ENCODE measurements around the gene PRKCE. TPM values are rescaled to one million over a fixed set of nuclear protein-coding genes. Genes with fewer than 3 reads are reported as not detected.

PRKCE gene
- total RNA-seq, 2 donors from 2014 or later = 21.7 to 26.9 TPM

- intact Hi-C loops (cut with DNase I) = loop anchor here in 1 of 2 donors (5.0 to 10.0 kb wide), 2 partner anchors 60 to 1027 kb away; no protein-coding TSS in a partner anchor
- no peak for DNase-seq (ENCODE audit: low spot score)
Observed at GRCh38 chr2:45834858-45835257, 183.4 kb downstream of the PRKCE start.

DNA sequence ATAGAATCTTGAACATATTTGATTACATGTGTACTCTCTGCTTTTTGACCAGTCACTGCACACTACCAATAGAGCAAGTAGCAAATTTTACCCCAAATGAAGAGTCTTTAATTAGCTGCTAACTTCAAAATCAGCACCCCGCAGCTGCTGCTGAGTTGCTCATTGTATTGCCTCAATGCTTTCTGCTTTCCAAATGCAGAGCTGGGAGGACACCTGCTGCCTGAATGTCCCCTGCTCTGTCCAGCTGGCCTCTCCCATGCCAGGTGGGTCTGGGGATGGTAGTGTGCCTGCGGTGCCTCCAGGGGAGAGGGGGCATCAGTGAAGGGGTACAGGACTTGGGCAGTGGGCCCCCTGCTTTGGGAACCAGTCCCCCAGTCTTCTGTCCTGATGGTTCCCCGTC lies 184.8 kb downstream of the PRKCE start:
- intact Hi-C loops (cut with DNase I) = loop anchor here in 1 of 2 donors (5.0 to 10.0 kb wide), 2 partner anchors 58 to 1026 kb away; no protein-coding TSS in a partner anchor
- no peak for DNase-seq (ENCODE audit: low spot score)

GRCh38 chr2:45836740-45837139 lies 185.3 kb downstream of the PRKCE start:
- intact Hi-C loops (cut with DNase I) = loop anchor here in 1 of 2 donors (5.0 to 10.0 kb wide), 2 partner anchors 58 to 1026 kb away; no protein-coding TSS in a partner anchor
- no peak for DNase-seq (ENCODE audit: low spot score)

GRCh38 chr2:45837812-45838341 lies 186.4 kb downstream of the PRKCE start:
- DNase-seq (ENCODE audit: low spot score) = no peak
- intact Hi-C loops (cut with DNase I) = loop anchor here in 1 of 2 donors (5.0 to 10.0 kb wide), 2 partner anchors 57 to 1024 kb away; no protein-coding TSS in a partner anchor

DNA sequence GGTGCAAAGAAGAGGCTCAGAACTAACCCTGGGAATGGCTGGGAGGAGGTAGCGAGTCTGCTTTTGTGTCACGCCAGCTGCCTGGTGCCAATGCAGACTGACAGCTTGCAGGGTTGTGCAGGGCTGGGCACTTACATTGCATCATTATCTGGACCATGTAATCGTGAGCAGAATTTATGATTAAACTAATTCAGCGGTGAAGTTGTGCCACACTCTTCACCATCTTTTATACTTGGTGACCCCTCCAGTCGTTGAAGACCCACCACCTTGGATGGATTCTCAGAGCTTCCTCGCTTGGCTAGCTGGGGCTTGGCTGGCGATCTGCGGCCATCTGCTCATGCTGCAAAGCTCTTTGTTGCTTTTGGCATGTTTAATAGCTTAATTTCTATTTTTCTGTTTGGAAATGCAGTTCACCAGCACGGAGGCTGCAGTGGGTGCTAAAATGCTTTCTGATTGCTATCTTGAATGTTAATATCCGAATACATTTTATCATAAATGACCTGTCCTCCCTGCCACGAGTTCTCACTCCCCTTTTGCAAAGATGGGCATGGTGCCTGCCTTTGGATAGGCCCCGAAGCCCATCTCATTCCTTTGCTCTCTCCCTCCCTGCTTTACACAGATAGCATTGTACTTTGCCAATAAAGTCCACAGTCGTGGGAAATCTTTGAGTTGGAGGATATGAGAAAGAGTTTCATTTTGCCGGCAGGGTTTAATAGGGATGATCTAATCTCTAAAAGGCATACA lies 188.2 kb downstream of the PRKCE start:
- intact Hi-C loops (cut with DNase I) = loop anchor here in 1 of 2 donors (5.0 to 10.0 kb wide), 2 partner anchors 55 to 1023 kb away; no protein-coding TSS in a partner anchor

DNA sequence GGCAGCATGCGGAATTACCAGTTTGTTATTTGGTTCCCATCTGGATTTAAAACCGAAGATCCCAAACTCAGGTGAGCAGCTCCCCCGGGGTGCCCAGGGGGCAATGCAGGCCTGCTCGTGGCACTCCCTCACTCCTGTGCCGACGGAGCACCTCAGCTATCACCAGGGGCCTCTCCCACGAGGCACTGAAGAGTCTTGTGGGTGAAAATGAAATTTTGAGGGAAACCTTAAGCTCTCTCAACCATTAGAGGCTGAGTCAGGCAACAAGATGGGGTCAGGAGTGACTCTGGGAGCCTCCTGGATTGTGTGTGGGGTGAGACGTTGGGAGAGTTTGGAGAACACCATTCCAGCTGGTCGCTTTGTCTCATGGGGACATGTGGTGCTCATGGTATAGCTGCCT lies 189.0 kb downstream of the PRKCE start:
- no peak for DNase-seq (ENCODE audit: low spot score)
- intact Hi-C loops (cut with DNase I) = no loop called here

More for the DNA sequence above, 188.2 kb downstream of the PRKCE start:
- DNase-seq (ENCODE audit: low spot score) = no peak

DNA sequence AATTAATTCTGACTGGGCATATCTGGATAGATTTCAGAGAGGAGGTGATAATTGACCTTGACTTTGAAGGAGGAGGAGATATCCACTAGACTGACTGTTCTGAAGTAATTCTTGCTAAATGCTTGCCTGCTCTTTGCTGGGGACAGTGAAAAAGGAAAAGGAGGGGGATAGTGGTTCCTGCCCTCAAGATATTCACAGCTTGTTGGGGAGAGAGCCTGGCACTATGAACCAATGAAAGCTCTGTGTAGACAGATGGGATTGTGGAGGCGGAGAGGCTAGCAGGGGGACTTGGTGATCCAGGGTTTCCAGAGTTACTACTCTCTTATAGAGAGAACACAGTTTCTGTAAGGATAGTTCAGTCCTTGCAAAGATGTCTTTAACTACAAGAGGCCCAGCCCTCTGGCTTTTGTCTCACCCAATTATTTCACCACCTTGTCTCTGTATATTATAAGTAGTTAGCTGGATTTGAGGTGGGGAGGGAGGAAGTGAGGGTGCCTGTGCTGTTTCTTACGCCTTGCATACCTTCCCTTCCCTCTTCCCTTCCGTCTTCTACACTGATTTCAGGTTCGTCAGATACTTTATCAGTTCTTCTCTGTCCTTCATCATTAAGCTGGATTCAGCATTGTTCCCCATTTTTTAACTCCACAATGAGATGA lies 190.4 kb downstream of the PRKCE start:
- intact Hi-C loops (cut with DNase I) = no loop called here
- DNase-seq (ENCODE audit: low spot score) = no peak

- intact Hi-C loops (cut with DNase I) = no loop called here
- DNase-seq (ENCODE audit: low spot score) = no peak
Observed at GRCh38 chr2:45843136-45843535, 191.7 kb downstream of the PRKCE start.

DNA sequence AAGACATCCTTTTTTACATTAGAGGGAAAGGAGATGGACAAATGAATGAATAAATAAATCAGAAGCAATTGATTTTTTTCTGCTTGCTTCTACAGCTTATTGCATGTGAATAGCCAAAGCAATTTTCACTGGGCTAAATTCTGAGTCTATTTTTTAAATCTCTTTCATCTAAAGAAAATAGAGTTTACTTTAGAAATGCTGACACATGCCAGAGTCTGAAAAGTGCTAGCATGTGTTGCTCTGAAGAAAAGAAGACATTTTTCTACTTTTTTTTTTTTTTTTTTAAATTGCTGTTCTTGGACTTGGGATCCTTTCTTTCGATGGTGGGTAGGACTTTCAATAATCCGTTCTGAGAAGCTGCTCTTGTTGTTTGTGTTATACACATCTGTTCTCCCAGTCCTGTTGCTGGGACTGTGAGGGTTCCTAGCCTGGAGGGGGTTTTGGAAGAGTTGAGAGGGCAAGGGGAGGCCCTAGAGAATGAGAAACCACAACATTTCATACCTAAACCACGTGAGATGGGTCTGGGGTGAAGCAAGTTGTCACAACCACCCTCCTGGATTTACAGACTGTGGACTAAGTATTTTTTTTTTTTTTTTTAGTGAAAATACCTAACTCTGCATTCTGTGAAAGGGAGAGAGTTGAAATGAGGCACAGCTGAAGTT lies 193.5 kb downstream of the PRKCE start:
- DNase-seq (ENCODE audit: low spot score) = no peak
- intact Hi-C loops (cut with DNase I) = no loop called here

GRCh38 chr2:45845566-45845965 lies 194.1 kb downstream of the PRKCE start:
- DNase-seq (ENCODE audit: low spot score) = no peak
- intact Hi-C loops (cut with DNase I) = no loop called here

- no peak for DNase-seq (ENCODE audit: low spot score)
- intact Hi-C loops (cut with DNase I) = loop anchor here in 1 of 2 donors (2.0 kb wide), 1 partner anchor 61 kb away; no protein-coding TSS in a partner anchor
Observed at GRCh38 chr2:45849491-45850283, 198.2 kb downstream of the PRKCE start.

DNA sequence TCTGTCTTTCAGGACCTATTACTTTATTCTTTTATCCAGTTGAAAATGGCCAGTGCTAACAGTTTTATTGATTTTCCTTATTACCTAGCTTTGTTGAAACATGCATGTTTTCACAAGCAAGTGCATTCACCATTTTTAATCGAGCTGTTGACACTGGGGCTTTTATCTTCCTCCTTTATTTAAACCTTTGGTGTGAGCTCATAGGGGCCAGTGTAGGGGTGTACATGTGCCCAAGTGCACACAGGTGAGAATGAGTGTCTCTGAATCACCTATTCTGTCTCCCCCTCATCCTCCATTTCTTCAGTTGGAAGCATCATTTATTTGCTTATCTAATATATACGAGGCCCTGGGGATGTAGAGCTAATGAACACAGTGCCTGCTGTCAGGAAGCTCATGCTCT lies 199.1 kb downstream of the PRKCE start:
- DNase-seq (ENCODE audit: low spot score) = no peak
- intact Hi-C loops (cut with DNase I) = loop anchor here in 1 of 2 donors (2.0 kb wide), 1 partner anchor 62 kb away; no protein-coding TSS in a partner anchor

DNA sequence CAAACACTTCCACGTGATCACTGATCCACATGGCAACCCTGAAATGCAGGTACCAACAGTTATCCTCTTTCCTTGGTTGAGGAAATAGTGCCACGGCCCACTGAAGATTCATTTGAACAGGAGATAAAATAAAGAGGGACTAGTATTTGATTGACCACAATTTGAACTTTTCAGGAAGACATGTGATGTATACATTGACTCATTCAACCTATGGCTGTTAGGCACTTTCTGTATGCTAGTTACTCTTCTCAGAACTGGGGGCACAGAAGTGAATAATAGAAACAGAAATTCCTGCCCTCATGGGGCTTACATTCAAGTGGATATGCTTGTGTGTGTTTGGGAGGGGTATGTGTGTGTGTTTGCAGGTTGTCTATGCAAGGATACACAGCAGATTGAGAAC lies 199.6 kb downstream of the PRKCE start:
- intact Hi-C loops (cut with DNase I) = loop anchor here in 1 of 2 donors (2.0 kb wide), 1 partner anchor 62 kb away; no protein-coding TSS in a partner anchor
- no peak for DNase-seq (ENCODE audit: low spot score)

DNA sequence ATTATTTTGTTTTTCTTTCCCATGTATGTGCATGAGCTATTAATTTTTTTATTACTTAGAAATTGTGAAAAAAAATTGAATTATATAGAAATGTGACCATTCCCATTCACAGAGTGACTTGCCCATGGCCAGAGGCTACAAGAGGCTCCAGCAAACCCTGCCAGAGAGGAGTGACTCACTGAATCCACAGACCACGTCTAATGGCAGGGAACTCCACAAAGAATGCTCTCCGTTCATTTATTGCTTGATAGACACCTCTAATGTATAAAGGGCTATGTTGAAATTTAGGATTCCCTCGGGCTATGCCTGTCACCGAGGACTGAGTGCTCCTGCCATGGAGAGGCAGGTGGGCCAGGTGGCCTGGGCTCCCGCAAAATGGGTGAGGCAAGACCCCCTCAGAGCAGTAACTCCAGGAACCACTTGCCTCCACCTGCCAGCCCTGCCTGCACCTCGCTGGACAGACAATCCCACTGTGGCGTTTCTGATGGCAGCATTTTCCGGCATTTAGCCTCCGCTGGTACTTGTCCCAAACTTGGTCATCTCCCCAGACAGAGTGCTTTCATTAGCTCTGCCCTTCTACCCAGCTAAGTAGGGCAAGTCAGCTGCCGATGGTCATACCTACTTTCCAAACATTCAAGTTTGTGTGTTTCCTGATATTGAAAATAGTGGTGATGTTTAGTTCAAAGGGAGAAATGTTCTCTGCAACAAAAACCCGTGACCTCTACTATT lies 200.3 kb downstream of the PRKCE start:
- no peak for DNase-seq (ENCODE audit: low spot score)
- intact Hi-C loops (cut with DNase I) = loop anchor here in 1 of 2 donors (2.0 kb wide), 1 partner anchor 63 kb away; no protein-coding TSS in a partner anchor

- intact Hi-C loops (cut with DNase I) = no loop called here
- no peak for DNase-seq (ENCODE audit: low spot score)
Observed at GRCh38 chr2:45852450-45853150, 201.1 kb downstream of the PRKCE start.

DNA sequence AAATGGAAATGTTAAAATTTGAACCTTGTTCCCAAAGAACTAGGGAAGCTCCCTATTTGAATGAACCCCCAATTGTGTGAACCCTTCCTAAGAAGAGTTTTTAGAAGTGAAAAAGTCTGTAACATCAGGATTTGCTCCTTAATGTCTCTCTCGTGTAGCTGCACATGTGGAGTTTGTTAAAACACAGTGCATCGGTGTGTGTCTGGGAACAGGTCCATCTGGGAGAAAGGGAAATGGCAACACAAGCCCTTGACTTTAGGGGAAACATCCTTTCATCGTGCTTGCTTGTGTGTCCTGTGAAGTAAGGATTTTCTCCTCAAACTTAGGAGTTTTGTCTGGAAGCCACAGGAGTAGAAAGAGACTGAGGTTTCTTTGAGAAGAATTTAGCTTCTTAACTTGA lies 203.9 kb downstream of the PRKCE start:
- no peak for DNase-seq (ENCODE audit: low spot score)
- intact Hi-C loops (cut with DNase I) = no loop called here

Data from posterior vena cava (tissue), 2 donors.